K562 (cell line): ENCODE data around the gene FAM110D. TPM values are rescaled to one million over a fixed set of nuclear protein-coding genes. Genes with fewer than 3 reads are reported as not detected.

Source experiments
- CBFB ChIP-seq: sonication (generic); formaldehyde crosslinking; IDR thresholded peaks from 2 replicates; pipeline ENCODE4 v1.4.0; 2020; ENCODE audit warnings: mild to moderate bottlenecking, missing genetic modification reagents
- CTCF ChIP-seq, 3 experiments: IDR thresholded peaks in 2 of 3; conservative IDR thresholded peaks in 1 of 3; 2 replicates each; pipeline ENCODE4 v1.5.1; 2011 to 2012; ENCODE audit warnings: low read length in 3 of 3, mild to moderate bottlenecking in 3 of 3, control low read depth in 2 of 3, improper control_type of control experiment in 1 of 3, inconsistent platforms in 1 of 3, low read depth in 1 of 3, mixed read lengths in 1 of 3, moderate library complexity in 1 of 3; ENCODE audit not compliant: insufficient read depth in 2 of 3
- MNT ChIP-seq, 2 experiments: fragments of 450-650 bp; conservative IDR thresholded peaks; 2 replicates each; pipeline ENCODE4 v1.6.1; 2017; ENCODE audit warnings: mild to moderate bottlenecking in 2 of 2, moderate library complexity in 2 of 2
- POLR2G ChIP-seq: fragments of 200-400 bp; formaldehyde crosslinking; IDR thresholded peaks from 2 replicates; pipeline ENCODE4 v1.6.1; 2017; ENCODE audit warnings: low read depth, mild to moderate bottlenecking, antibody characterized with exemption, low read length, moderate library complexity
- ZNF24 ChIP-seq: fragments of 450-650 bp; IDR thresholded peaks from 2 replicates; pipeline ENCODE4 v1.6.1; 2016
- polyA plus RNA-seq, 8 experiments: library from polyadenylated mRNA; depleted of rRNA in 4 of 8; stranded (reverse) in 5 of 8; unstranded in 3 of 8; fragments of >200 nt; fragmentation: Nextera tagmentation in 2 of 8; fragmentation: Illumina TruSeq in 1 of 8; extraction: Ambion mirVana in 2 of 8; extraction: Trizol in 1 of 8; gene quantifications; 2 replicates each; pipeline versions ENCODE4 v1.2.1 to v1.2.3, GENCODE V29; 2011 to 2014; ENCODE audit warnings: inconsistent platforms in 1 of 8, missing spikeins in 1 of 8
- total RNA-seq, 7 experiments: library from RNA; depleted of rRNA in 6 of 7; stranded (reverse); fragments of >200 nt in 6 of 7; fragmentation: Illumina TruSeq in 2 of 7; extraction: Trizol in 2 of 7; gene quantifications; 2 replicates each; pipeline versions ENCODE4 v1.2.1 to v1.2.3, GENCODE V29; 2011 to 2021; ENCODE audit warnings: low replicate concordance in 1 of 7
- TF ChIP-seq, protein P1 (sequence below): fragments of 250-450 bp; sonication (Bioruptor Pico); IDR thresholded peaks from 2 replicates; pipeline ENCODE4 v1.8.0; 2022; ENCODE audit warnings: moderate library complexity, mild to moderate bottlenecking, inconsistent platforms
- TF ChIP-seq, protein P2 (sequence below): sonication (generic); formaldehyde crosslinking; IDR thresholded peaks from 2 replicates; pipeline ENCODE4 v1.8.1; 2023; ENCODE audit warnings: mild to moderate bottlenecking, missing genetic modification reagents
- TF ChIP-seq, protein P3 (sequence below), 2 experiments: fragments of 450-650 bp in 1 of 2; sonication (generic) in 1 of 2; formaldehyde crosslinking in 1 of 2; IDR thresholded peaks in 1 of 2; conservative IDR thresholded peaks in 1 of 2; 2 replicates each; pipeline versions ENCODE4 v1.6.1 to v1.8.1; 2016 to 2023; ENCODE audit warnings: mild to moderate bottlenecking in 2 of 2, moderate library complexity in 2 of 2, inconsistent platforms in 1 of 2, missing genetic modification reagents in 1 of 2

FAM110D gene
- total and polyA plus RNA-seq, 9 of the 15 experiments (the other 6 are each of a cell fraction or from before 2014, with no cell fraction given), result 0.04 to 1.1 (median 0.33) TPM

DNA sequence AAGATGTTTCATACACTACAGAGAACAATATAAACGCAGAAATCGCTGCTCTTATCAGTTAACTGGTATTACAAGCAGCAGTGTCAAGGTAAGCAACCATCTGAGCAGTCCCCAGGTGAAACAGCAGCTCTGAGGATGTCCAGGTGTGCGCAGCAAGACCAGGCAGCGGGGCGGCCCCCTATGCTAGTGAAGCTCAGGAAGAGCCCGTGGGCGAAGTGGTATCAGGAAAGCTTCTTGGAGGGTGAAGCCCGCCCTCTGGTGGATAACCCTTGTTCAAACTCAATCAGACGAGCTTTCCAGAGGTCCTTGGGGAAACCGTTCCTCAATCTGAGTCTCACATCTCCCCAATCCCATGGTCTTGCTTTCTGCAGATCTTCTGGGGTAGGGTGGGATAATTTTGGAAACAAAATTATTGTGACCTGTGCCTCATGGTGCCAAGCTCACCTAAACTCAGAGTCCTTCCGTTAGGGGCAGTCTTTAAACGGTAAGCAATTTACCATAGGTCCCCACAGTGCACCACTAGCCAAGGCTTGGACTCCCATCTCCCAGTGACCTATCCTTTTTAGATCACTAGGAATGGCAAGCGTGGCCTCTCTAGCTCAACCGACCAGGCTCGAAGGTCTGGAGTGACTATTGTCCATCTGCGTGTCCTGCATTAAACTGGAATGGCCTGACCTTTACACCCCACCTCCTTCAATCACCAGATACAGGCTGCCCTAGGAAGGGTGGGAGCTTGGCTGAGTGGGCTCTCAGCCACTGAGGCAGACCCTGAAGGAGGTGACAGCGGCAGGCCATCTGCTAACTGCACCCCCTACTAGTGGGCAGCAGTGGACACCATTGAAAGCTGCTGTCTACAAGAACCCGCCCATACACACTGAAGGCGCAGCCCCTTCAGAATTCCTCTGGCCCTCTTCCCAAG lies 13.6 kb upstream of the FAM110D start (continued):
- peak; percentile 91 to 96 (median 92) for TF ChIP-seq CTCF (IDR thresholded peaks at IDR 0.05 in 2 of 3, conservative IDR thresholded peaks at IDR 0.05 in 1 of 3; ENCODE audit: insufficient read depth in 2 of 3, low read depth in 1 of 3, low read length in 3 of 3)
- TF ChIP-seq MNT (conservative IDR thresholded peaks at IDR 0.05), result peak in 1 of 2 experiments; percentile 35; a peak in 1 of 4 replicates
- TF ChIP-seq CBFB (CRISPR knock-in tag), result peak; percentile 67; the same call in 1 of the 2 replicates
- TF ChIP-seq POLR2G, result no peak
- TF ChIP-seq, protein P1, sequence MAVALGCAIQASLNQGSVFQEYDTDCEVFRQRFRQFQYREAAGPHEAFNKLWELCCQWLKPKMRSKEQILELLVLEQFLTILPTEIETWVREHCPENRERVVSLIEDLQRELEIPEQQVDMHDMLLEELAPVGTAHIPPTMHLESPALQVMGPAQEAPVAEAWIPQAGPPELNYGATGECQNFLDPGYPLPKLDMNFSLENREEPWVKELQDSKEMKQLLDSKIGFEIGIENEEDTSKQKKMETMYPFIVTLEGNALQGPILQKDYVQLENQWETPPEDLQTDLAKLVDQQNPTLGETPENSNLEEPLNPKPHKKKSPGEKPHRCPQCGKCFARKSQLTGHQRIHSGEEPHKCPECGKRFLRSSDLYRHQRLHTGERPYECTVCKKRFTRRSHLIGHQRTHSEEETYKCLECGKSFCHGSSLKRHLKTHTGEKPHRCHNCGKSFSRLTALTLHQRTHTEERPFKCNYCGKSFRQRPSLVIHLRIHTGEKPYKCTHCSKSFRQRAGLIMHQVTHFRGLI (CRISPR knock-in tag), result no peak
- TF ChIP-seq, protein P2, sequence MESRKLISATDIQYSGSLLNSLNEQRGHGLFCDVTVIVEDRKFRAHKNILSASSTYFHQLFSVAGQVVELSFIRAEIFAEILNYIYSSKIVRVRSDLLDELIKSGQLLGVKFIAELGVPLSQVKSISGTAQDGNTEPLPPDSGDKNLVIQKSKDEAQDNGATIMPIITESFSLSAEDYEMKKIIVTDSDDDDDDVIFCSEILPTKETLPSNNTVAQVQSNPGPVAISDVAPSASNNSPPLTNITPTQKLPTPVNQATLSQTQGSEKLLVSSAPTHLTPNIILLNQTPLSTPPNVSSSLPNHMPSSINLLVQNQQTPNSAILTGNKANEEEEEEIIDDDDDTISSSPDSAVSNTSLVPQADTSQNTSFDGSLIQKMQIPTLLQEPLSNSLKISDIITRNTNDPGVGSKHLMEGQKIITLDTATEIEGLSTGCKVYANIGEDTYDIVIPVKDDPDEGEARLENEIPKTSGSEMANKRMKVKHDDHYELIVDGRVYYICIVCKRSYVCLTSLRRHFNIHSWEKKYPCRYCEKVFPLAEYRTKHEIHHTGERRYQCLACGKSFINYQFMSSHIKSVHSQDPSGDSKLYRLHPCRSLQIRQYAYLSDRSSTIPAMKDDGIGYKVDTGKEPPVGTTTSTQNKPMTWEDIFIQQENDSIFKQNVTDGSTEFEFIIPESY (CRISPR knock-in tag), result peak; percentile 61
- 0 out of 2 replicates have a peak, but pooled peaks have one; percentile 20 for TF ChIP-seq ZNF24
- TF ChIP-seq, protein P3, sequence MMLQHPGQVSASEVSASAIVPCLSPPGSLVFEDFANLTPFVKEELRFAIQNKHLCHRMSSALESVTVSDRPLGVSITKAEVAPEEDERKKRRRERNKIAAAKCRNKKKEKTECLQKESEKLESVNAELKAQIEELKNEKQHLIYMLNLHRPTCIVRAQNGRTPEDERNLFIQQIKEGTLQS (IDR thresholded peaks at IDR 0.05), result no peak
- TF ChIP-seq, protein P3 (CRISPR knock-in tag; conservative IDR thresholded peaks at IDR 0.05), result 0 out of 2 replicates have a peak, but pooled peaks have one; percentile 21
